ENCODE measurements around the gene DNAAF8.

GRCh38 chr16:4760221-4760910 is 26.0 kb downstream of the DNAAF8 start:
- no peak for TF ChIP-seq POLR2A (IDR thresholded peaks at IDR 0.05)
- TF ChIP-seq, protein P1, sequence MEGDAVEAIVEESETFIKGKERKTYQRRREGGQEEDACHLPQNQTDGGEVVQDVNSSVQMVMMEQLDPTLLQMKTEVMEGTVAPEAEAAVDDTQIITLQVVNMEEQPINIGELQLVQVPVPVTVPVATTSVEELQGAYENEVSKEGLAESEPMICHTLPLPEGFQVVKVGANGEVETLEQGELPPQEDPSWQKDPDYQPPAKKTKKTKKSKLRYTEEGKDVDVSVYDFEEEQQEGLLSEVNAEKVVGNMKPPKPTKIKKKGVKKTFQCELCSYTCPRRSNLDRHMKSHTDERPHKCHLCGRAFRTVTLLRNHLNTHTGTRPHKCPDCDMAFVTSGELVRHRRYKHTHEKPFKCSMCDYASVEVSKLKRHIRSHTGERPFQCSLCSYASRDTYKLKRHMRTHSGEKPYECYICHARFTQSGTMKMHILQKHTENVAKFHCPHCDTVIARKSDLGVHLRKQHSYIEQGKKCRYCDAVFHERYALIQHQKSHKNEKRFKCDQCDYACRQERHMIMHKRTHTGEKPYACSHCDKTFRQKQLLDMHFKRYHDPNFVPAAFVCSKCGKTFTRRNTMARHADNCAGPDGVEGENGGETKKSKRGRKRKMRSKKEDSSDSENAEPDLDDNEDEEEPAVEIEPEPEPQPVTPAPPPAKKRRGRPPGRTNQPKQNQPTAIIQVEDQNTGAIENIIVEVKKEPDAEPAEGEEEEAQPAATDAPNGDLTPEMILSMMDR (IDR thresholded peaks at IDR 0.05 in 4 of 5, conservative IDR thresholded peaks at IDR 0.05 in 1 of 5) = no peak

Data from gastrocnemius medialis (tissue), 4 donors.